HCT116 (cell line): Measurements from ENCODE around the gene ADARB1. TPM values are rescaled to one million over a fixed set of nuclear protein-coding genes. Genes with fewer than 3 reads are reported as not detected.

ENCODE experiments used
- ATAC-seq: fragments of 200-7000 bp; cut with Tn5 transposase; 2 replicates; pipeline ENCODE4 v1.9.1; 2020; ENCODE audit warnings: mild to moderate bottlenecking, moderate library complexity
- BruUV-seq: library from RNA; stranded (reverse); fragments of 400-500 nt; replicated peaks from 2 replicates; lab custom pipeline; 2021; lab: Mats Ljungman, UMichigan
- CTCF ChIA-PET: fragments of 300-600 bp; sonication (Branson Sonifier 250); formaldehyde crosslinking; loops from one replicate; lab custom pipeline; 2021; ENCODE audit warnings: antibody characterized with exemption; lab: Charles Lee
- POLR2A ChIA-PET: fragments of 300-600, 350-600 bp; sonication (Branson Sonifier 250); formaldehyde crosslinking; loops from one replicate; lab custom pipeline; 2021; ENCODE audit warnings: antibody characterized with exemption; lab: Charles Lee
- RAD21 ChIA-PET, 2 experiments: fragments of 300-600 bp; sonication (Branson Sonifier 250); formaldehyde crosslinking; loops; one replicate each; lab custom pipeline; 2023; ENCODE audit warnings: low total read pairs in 2 of 2; ENCODE audit not compliant: uncharacterized antibody in 2 of 2, unreplicated experiment in 2 of 2, low non-redundant PET in 1 of 2; lab: Charles Lee
- DNase-seq: peaks from one replicate; pipeline ENCODE4 v3.0.0-alpha.2; 2010; ENCODE audit warnings: low read depth, low spot score
- H2AFZ ChIP-seq: fragments of 200-600 bp; shearing (Covaris generic), sonication (generic); 2 replicates; pipeline ENCODE4 v1.6.1; 2017; ENCODE audit warnings: low read depth, mixed run types, mixed read lengths, antibody characterized with exemption, low read length; ENCODE audit not compliant: poor library complexity, severe bottlenecking
- H3K27ac ChIP-seq: 2 replicates; pipeline ENCODE4 v1.5.1; 2012; ENCODE audit warnings: low read depth, low read length
- H3K27me3 ChIP-seq: fragments of 200-600 bp; sonication (generic); 2 replicates; pipeline ENCODE4 v1.6.1; 2016; ENCODE audit warnings: mixed run types, low read length, mixed read lengths; ENCODE audit not compliant: insufficient read depth
- H3K36me3 ChIP-seq, 2 experiments: fragments of 200-500 bp in 1 of 2; fragments of 200-600 bp in 1 of 2; sonication (Bioruptor generic) in 1 of 2; sonication (generic) in 1 of 2; 2 replicates each; pipeline versions ENCODE4 v1.5.1 to v1.6.1; 2014 to 2016; ENCODE audit warnings: low read length in 2 of 2, inconsistent platforms in 1 of 2, mixed read lengths in 1 of 2, mixed run types in 1 of 2; ENCODE audit not compliant: insufficient read depth in 2 of 2, control insufficient read depth in 1 of 2
- H3K4me1 ChIP-seq, 2 experiments: fragments of 200-600 bp in 1 of 2; sonication (generic) in 1 of 2; 2 replicates each; pipeline versions ENCODE4 v1.5.1 to v1.6.1; 2012 to 2017; ENCODE audit warnings: low read length in 2 of 2, inconsistent platforms in 1 of 2, mild to moderate bottlenecking in 1 of 2, mixed read lengths in 1 of 2, mixed run types in 1 of 2, moderate library complexity in 1 of 2; ENCODE audit not compliant: insufficient read depth in 2 of 2, control insufficient read depth in 1 of 2
- H3K4me2 ChIP-seq: fragments of 200-600 bp; sonication (generic); 2 replicates; pipeline ENCODE4 v1.6.1; 2017; ENCODE audit warnings: mixed run types, low read length, mixed read lengths
- H3K4me3 ChIP-seq, 2 experiments: fragments of 200-600 bp in 1 of 2; sonication (generic) in 1 of 2; replicated peaks in 1 of 2; 2 replicates each; pipeline ENCODE4 v1.5.1; 2011 to 2016; ENCODE audit warnings: low read length in 2 of 2, control low read depth in 1 of 2, low read depth in 1 of 2, mild to moderate bottlenecking in 1 of 2, mixed read lengths in 1 of 2, mixed run types in 1 of 2
- H3K79me2 ChIP-seq: fragments of 200-600 bp; sonication (generic); 2 replicates; pipeline ENCODE4 v1.6.1; 2017; ENCODE audit warnings: mild to moderate bottlenecking, mixed run types, low read length, moderate library complexity, mixed read lengths; ENCODE audit not compliant: insufficient read depth
- H3K9ac ChIP-seq: fragments of 200-600 bp; sonication (generic); 2 replicates; pipeline ENCODE4 v1.6.1; 2016; ENCODE audit warnings: low read length, mixed read lengths
- H3K9me2 ChIP-seq: fragments of 200-600 bp; sonication (generic), shearing (Covaris generic); 2 replicates; pipeline ENCODE4 v1.6.1; 2017; ENCODE audit warnings: mixed run types, mild to moderate bottlenecking, moderate library complexity; ENCODE audit not compliant: insufficient read depth
- H3K9me3 ChIP-seq, 2 experiments: fragments of 200-500 bp in 1 of 2; fragments of 200-600 bp in 1 of 2; sonication (Bioruptor generic) in 1 of 2; sonication (generic) in 1 of 2; 2 replicates each; pipeline ENCODE4 v1.6.1; 2014 to 2017; ENCODE audit warnings: low read length in 2 of 2, mixed read lengths in 2 of 2, inconsistent platforms in 1 of 2, low read depth in 1 of 2, mild to moderate bottlenecking in 1 of 2, mixed run types in 1 of 2, moderate library complexity in 1 of 2; ENCODE audit not compliant: control insufficient read depth in 1 of 2, insufficient read depth in 1 of 2
- H4K20me1 ChIP-seq: fragments of 200-600 bp; sonication (generic), shearing (Covaris generic); 2 replicates; pipeline ENCODE4 v1.6.1; 2017; ENCODE audit warnings: mixed run types, mild to moderate bottlenecking, moderate library complexity; ENCODE audit not compliant: insufficient read depth
- CBX3 ChIP-seq: IDR thresholded peaks from 2 replicates; pipeline ENCODE4 v1.6.1; 2012; ENCODE audit warnings: low read depth
- CEBPB ChIP-seq: IDR thresholded peaks from 2 replicates; pipeline ENCODE4 v1.6.1; 2012; ENCODE audit warnings: low read depth
- CTCF ChIP-seq, 3 experiments: fragments of 200-600 bp in 1 of 3; sonication (generic) in 1 of 3; IDR thresholded peaks in 2 of 3; conservative IDR thresholded peaks in 1 of 3; 2 replicates each; pipeline ENCODE4 v1.5.1; 2012 to 2017; ENCODE audit warnings: low read depth in 2 of 3, low read length in 2 of 3, antibody characterized with exemption in 1 of 3, borderline replicate concordance in 1 of 3, control low read depth in 1 of 3, mild to moderate bottlenecking in 1 of 3, mixed read lengths in 1 of 3, mixed run types in 1 of 3, moderate library complexity in 1 of 3; ENCODE audit not compliant: insufficient read depth in 1 of 3
- EGR1 ChIP-seq: IDR thresholded peaks from 2 replicates; pipeline ENCODE4 v1.6.1; 2012; ENCODE audit warnings: low read depth
- EZH2 ChIP-seq: fragments of 200-600 bp; sonication (generic); IDR thresholded peaks from 2 replicates; pipeline ENCODE4 v1.6.1; 2017; ENCODE audit warnings: antibody characterized with exemption, mixed run types
- EZH2phosphoT487 ChIP-seq: fragments of 200-600 bp; IDR thresholded peaks from 2 replicates; pipeline ENCODE4 v1.6.1; 2018; ENCODE audit warnings: antibody characterized with exemption, borderline replicate concordance
- FOSL1 ChIP-seq: IDR thresholded peaks from 2 replicates; pipeline ENCODE4 v1.6.1; 2012; ENCODE audit warnings: low read depth
- POLR2A ChIP-seq: IDR thresholded peaks from 2 replicates; pipeline ENCODE4 v1.7.0; 2011; ENCODE audit warnings: borderline replicate concordance; ENCODE audit not compliant: insufficient read depth, insufficient read length; ENCODE audit errors: extremely low read depth
- POLR2AphosphoS5 ChIP-seq: IDR thresholded peaks from 2 replicates; pipeline ENCODE4 v1.6.1; 2011; ENCODE audit warnings: mild to moderate bottlenecking, low read depth, low read length, moderate library complexity
- REST ChIP-seq: IDR thresholded peaks from 2 replicates; pipeline ENCODE4 v1.6.1; 2012; ENCODE audit warnings: low read depth
- SIN3A ChIP-seq: IDR thresholded peaks from 2 replicates; pipeline ENCODE4 v1.6.1; 2012; ENCODE audit warnings: low read depth
- SP1 ChIP-seq: IDR thresholded peaks from 2 replicates; pipeline ENCODE4 v1.6.1; 2012; ENCODE audit warnings: low read depth
- SRF ChIP-seq: IDR thresholded peaks from 2 replicates; pipeline ENCODE4 v1.6.1; 2012; ENCODE audit warnings: low read depth
- TCF7L2 ChIP-seq: IDR thresholded peaks from 2 replicates; pipeline ENCODE4 v1.7.0; 2011; ENCODE audit warnings: borderline replicate concordance, inconsistent platforms; ENCODE audit not compliant: insufficient read depth, insufficient read length; ENCODE audit errors: extremely low read depth
- intact Hi-C: fragments of 100-400 bp; cut with micrococcal nuclease; formaldehyde crosslinking; loops from 2 replicates; pipeline ENCODE4 v1.10.0; 2022
- total RNA-seq: library from RNA; stranded (reverse); gene quantifications from one replicate; pipeline ENCODE4 v1.2.1, GENCODE V29; 2021; ENCODE audit not compliant: unreplicated experiment
- TF ChIP-seq, protein P1 (sequence below): IDR thresholded peaks from 2 replicates; pipeline ENCODE4 v1.6.1; 2012
- TF ChIP-seq, protein P2 (sequence below): IDR thresholded peaks from 2 replicates; pipeline ENCODE4 v1.6.1; 2011; ENCODE audit warnings: mild to moderate bottlenecking, low read length, moderate library complexity; ENCODE audit not compliant: insufficient replicate concordance; ENCODE audit errors: extremely low read depth
- TF ChIP-seq, protein P3 (sequence below): IDR thresholded peaks from 2 replicates; pipeline ENCODE4 v1.6.1; 2012

The ADARB1 gene
- total RNA-seq, 1 experiment from 2014 or later: 13.5 TPM

GRCh38 chr21:45114475-45114874, 40.1 kb downstream of the ADARB1 start:
- BruUV-seq: no TSS peak
- no peaks in the 10 kb centered on the region for H3K79me2 ChIP-seq
- no peaks in the 10 kb centered on the region for H3K4me1 ChIP-seq
- H3K9ac ChIP-seq: no peak overlapping the region
- H3K4me2 ChIP-seq: no peak overlapping the region
- no peaks in the 10 kb centered on the region for H3K27me3 ChIP-seq
- ChIA-PET POLR2A (no interaction called here), RAD21 (no interaction called here), CTCF (interaction anchor here (1.9 kb wide), 1 partner anchor 12 kb away, joined by 7 read pairs; no protein-coding TSS in a partner anchor)
- no peaks in the 10 kb centered on the region for H4K20me1 ChIP-seq
- no peak for TF ChIP-seq POLR2A
- TF ChIP-seq REST: no peak
- TF ChIP-seq, protein P1, sequence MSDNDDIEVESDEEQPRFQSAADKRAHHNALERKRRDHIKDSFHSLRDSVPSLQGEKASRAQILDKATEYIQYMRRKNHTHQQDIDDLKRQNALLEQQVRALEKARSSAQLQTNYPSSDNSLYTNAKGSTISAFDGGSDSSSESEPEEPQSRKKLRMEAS: no peak
- no peak for TF ChIP-seq CBX3
- no peak for TF ChIP-seq EZH2phosphoT487
- no peak for TF ChIP-seq TCF7L2
- TF ChIP-seq EZH2: no peak
- TF ChIP-seq, protein P2, sequence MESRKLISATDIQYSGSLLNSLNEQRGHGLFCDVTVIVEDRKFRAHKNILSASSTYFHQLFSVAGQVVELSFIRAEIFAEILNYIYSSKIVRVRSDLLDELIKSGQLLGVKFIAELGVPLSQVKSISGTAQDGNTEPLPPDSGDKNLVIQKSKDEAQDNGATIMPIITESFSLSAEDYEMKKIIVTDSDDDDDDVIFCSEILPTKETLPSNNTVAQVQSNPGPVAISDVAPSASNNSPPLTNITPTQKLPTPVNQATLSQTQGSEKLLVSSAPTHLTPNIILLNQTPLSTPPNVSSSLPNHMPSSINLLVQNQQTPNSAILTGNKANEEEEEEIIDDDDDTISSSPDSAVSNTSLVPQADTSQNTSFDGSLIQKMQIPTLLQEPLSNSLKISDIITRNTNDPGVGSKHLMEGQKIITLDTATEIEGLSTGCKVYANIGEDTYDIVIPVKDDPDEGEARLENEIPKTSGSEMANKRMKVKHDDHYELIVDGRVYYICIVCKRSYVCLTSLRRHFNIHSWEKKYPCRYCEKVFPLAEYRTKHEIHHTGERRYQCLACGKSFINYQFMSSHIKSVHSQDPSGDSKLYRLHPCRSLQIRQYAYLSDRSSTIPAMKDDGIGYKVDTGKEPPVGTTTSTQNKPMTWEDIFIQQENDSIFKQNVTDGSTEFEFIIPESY: no peak
- TF ChIP-seq, protein P3, sequence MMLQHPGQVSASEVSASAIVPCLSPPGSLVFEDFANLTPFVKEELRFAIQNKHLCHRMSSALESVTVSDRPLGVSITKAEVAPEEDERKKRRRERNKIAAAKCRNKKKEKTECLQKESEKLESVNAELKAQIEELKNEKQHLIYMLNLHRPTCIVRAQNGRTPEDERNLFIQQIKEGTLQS: no peak
- TF ChIP-seq SRF: no peak
- TF ChIP-seq POLR2AphosphoS5: no peak
- TF ChIP-seq CEBPB: no peak
- TF ChIP-seq EGR1: no peak
- no peak for TF ChIP-seq CTCF (IDR thresholded peaks at IDR 0.05 in 2 of 3, conservative IDR thresholded peaks at IDR 0.05 in 1 of 3; ENCODE audit: borderline replicate concordance in 1 of 3, insufficient read depth in 1 of 3, low read depth in 2 of 3, low read length in 2 of 3)
- TF ChIP-seq FOSL1: no peak
- TF ChIP-seq SIN3A: no peak
- TF ChIP-seq SP1: no peak
- H3K27ac ChIP-seq: no peak overlapping the region
- no peaks in the 10 kb centered on the region for H3K9me3 ChIP-seq
- ATAC-seq (no peak), DNase-seq (no peak)
- no peaks in the 10 kb centered on the region for H3K36me3 ChIP-seq
- intact Hi-C loops: no loop called here
- H3K9me2 ChIP-seq: no peaks in the 10 kb centered on the region
- no peak overlapping the region for H3K4me3 ChIP-seq
- no peak overlapping the region for H2AFZ ChIP-seq
